Testis (tissue), 2 donors: Measurements from ENCODE around the gene RNF114.

Source experiments
- POLR2A ChIP-seq: fragments of 450-650 bp; IDR thresholded peaks from one replicate; pipeline ENCODE4 v1.6.1; 2017; ENCODE audit warnings: antibody characterized with exemption, mild to moderate bottlenecking, moderate library complexity
- TF ChIP-seq, protein P1 (sequence below), 3 experiments: fragments of 450-650 bp in 2 of 3; fragments of 200-600 bp in 1 of 3; sonication (generic) in 1 of 3; IDR thresholded peaks; one replicate each; pipeline ENCODE4 v1.5.1; 2016 to 2019; ENCODE audit warnings: antibody characterized with exemption in 3 of 3, mild to moderate bottlenecking in 2 of 3, moderate library complexity in 1 of 3

DNA sequence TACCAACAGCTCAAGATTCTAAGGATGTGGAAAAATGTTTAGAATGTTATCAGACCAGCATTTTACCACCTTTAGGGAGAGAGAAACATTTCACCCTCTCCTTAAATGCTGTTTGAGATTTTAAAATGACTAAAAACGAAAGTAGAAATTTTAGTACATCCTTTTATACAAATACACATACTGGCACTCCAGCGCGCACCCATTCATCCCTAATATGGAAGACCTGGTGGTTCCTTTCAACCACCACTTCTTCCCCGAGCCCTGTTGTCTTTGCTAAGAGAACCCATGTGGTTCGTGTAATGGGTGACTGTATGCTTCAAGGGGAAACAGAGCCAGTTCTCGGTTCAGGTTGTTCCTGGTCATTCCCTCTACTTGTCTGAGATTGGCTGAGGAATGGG, 42.1 kb upstream of the RNF114 start:
- TF ChIP-seq, protein P1, sequence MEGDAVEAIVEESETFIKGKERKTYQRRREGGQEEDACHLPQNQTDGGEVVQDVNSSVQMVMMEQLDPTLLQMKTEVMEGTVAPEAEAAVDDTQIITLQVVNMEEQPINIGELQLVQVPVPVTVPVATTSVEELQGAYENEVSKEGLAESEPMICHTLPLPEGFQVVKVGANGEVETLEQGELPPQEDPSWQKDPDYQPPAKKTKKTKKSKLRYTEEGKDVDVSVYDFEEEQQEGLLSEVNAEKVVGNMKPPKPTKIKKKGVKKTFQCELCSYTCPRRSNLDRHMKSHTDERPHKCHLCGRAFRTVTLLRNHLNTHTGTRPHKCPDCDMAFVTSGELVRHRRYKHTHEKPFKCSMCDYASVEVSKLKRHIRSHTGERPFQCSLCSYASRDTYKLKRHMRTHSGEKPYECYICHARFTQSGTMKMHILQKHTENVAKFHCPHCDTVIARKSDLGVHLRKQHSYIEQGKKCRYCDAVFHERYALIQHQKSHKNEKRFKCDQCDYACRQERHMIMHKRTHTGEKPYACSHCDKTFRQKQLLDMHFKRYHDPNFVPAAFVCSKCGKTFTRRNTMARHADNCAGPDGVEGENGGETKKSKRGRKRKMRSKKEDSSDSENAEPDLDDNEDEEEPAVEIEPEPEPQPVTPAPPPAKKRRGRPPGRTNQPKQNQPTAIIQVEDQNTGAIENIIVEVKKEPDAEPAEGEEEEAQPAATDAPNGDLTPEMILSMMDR (IDR thresholded peaks at IDR 0.05) = no peak
- TF ChIP-seq POLR2A = no peak
